ENCODE measurements around the gene KCNAB2. TPM values are rescaled to one million over a fixed set of nuclear protein-coding genes. Genes with fewer than 3 reads are reported as not detected.

Gene KCNAB2
- polyA plus RNA-seq, 1 experiment: 10.3 TPM

DNA sequence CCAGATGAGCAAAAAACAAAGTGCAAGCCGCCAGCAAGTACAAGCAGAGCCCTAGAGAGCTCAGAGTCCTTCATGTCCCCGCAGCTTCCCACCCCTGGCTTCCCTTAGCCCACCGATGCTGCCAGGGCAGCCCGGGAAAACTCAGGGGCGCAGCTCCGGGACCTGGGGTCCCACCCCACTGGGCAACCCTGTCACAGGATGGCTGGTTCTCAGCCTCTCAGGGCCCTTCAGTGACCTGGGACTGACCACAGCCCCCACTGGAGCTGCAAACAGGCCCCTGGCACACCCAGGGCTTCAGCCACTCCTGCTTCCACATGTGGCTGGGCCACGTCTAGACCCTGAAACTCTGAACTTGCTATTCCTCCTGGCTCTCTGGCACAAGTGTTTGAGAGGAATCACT is 84.9 kb downstream of the KCNAB2 start:
- Histone ChIP-seq H3K36me3 (ENCODE audit: control insufficient read depth, insufficient read depth, low read length) (no peaks in the 10 kb centered on the region), H3K4me3 (ENCODE audit: low read depth, low read length) (no peak overlapping the region), H3K27me3 (ENCODE audit: control insufficient read depth, insufficient read depth, low read length) (no peaks in the 10 kb centered on the region; the same call in 1 of the 2 replicates)
- ChIA-PET POLR2A (no interaction called here), CTCF (no interaction called here)
- no peak for TF ChIP-seq CTCF (IDR thresholded peaks at IDR 0.05; ENCODE audit: insufficient read depth, low read depth, low read length)
- no peak for DNase-seq (ENCODE audit: low read depth)

- no peaks in the 10 kb centered on the region for H3K36me3 ChIP-seq (ENCODE audit: control insufficient read depth, insufficient read depth, low read length)
- H3K27me3 ChIP-seq (ENCODE audit: control insufficient read depth, insufficient read depth, low read length): no peaks in the 10 kb centered on the region; the same call in 1 of the 2 replicates
- no peak for TF ChIP-seq CTCF (IDR thresholded peaks at IDR 0.05; ENCODE audit: insufficient read depth, low read depth, low read length)
- POLR2A ChIA-PET: no interaction called here
- H3K4me3 ChIP-seq (ENCODE audit: low read depth, low read length): no peak overlapping the region
- DNase-seq (ENCODE audit: low read depth): no peak
- CTCF ChIA-PET: no interaction called here
These were observed 85.9 kb downstream of the KCNAB2 start for GRCh38 chr1:6131561-6131960.

DNA sequence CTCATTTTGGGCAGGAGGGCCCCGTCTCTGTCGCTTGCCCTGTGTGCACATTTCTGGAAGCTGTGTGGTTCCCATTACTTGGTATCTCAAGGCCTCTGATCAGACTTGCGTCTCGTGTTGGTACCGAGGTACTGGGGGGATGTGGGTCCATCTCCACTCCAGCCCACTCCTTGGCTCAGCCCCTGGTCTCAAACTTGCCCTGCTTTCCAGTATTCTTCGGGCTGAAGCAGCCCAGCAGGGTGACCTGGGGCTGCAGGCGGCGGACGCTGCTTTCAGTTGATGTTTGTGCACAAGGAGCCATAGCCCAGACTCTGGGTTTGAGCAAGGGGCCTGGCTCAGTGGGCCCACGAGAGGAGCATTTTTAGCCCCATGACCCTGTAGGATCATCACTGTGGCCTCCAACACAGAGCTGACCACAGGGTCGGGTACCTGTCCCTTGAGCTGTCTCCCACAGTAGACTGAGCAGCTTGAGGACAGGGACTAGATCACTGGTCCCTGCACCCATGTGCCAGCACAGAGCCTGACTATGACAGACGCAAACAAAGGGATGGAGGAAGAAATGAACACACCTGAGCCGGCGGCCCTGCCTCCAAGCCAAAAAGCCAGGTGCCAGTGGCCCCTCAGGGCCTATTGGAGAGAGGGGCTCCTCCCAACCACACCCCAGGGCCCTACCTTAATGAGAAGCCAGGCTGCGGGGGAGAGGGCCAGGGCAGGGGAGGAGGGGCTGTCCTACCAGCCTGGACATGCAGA is 87.6 kb downstream of the KCNAB2 start:
- TF ChIP-seq CTCF (IDR thresholded peaks at IDR 0.05; ENCODE audit: insufficient read depth, low read depth, low read length): no peak

GRCh38 chr1:6134206-6134605 is 88.5 kb downstream of the KCNAB2 start:
- no peak for TF ChIP-seq CTCF (IDR thresholded peaks at IDR 0.05; ENCODE audit: insufficient read depth, low read depth, low read length)
- ChIA-PET CTCF (no interaction called here), POLR2A (no interaction called here)
- no peak for DNase-seq (ENCODE audit: low read depth)
- Histone ChIP-seq H3K27me3 (ENCODE audit: control insufficient read depth, insufficient read depth, low read length) (no peaks in the 10 kb centered on the region; the same call in none of the 2 replicates), H3K4me3 (ENCODE audit: low read depth, low read length) (no peak overlapping the region), H3K36me3 (ENCODE audit: control insufficient read depth, insufficient read depth, low read length) (no peaks in the 10 kb centered on the region)

More for the DNA sequence above, 87.6 kb downstream of the KCNAB2 start:
- ChIA-PET CTCF (no interaction called here), POLR2A (no interaction called here)
- Histone ChIP-seq H3K36me3 (ENCODE audit: control insufficient read depth, insufficient read depth, low read length) (no peaks in the 10 kb centered on the region), H3K27me3 (ENCODE audit: control insufficient read depth, insufficient read depth, low read length) (no peaks in the 10 kb centered on the region; the same call in none of the 2 replicates), H3K4me3 (ENCODE audit: low read depth, low read length) (no peak overlapping the region)
- DNase-seq (ENCODE audit: low read depth): no peak

DNA sequence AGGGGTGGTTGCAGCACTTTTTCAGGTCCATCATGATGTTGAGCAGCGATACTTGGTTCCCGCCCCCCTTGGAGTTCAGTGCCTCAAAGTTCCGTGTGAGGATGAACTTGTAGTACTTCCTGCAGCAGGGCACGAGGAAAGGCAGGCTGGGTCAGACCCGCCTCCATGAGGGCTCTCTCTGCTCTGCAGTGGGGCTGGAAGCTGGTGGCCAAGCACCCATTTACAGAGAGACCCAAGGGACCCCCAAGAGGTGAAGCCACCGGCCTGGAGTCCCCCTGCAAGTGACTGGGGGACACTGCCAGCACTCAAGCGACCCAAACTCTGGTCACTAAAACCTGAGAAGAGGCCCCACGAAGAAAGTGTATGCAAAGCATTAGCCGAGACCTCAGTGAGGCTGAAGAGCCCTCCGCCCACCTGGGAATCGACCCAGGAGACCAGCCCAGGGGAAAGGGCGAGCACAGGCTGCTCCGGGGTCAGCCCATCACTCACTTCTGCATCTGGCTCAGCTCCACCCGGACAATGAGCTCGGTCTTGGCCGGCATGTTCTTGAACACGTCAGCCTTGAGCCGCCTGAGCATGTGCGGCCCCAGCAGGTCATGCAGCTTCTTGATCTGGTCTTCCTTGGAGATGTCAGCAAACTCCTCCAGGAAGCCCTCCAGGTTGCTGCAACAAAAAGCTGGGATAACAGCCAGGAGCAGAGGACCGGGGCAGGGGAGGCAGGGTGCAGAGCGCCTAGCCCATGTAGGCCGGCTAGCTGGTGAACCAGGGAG is 89.2 kb downstream of the KCNAB2 start:
- TF ChIP-seq CTCF (IDR thresholded peaks at IDR 0.05; ENCODE audit: insufficient read depth, low read depth, low read length): no peak
- DNase-seq (ENCODE audit: low read depth): no peak
- POLR2A ChIA-PET: no interaction called here
- CTCF ChIA-PET: no interaction called here
- Histone ChIP-seq H3K4me3 (ENCODE audit: low read depth, low read length) (no peak overlapping the region), H3K36me3 (ENCODE audit: control insufficient read depth, insufficient read depth, low read length) (no peaks in the 10 kb centered on the region), H3K27me3 (ENCODE audit: control insufficient read depth, insufficient read depth, low read length) (no peaks in the 10 kb centered on the region; the same call in none of the 2 replicates)
